Measurements from ENCODE around the gene ARL15. TPM values are rescaled to one million over a fixed set of nuclear protein-coding genes. Genes with fewer than 3 reads are reported as not detected.

Gene ARL15
- total RNA-seq, 1 experiment from 2014 or later = 13.0 TPM

DNA sequence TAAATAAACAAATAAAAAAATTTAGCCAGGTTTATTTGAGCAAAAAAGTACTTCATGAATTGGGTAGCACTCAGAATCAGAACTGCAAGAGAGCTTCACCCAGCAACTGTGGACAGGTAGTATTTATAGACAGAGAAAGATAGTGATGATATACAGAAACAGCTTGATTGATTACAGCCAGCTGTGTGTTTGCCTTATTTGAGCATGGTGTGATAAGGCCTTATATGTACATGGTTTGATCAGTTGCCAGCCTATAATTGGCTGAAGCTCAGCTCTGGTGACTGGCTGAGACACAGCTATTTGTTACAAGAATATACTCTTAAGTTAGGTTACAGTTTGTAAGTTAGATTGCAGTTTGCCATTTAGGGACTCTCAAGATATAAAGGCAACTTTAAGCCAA is 34.3 kb upstream of the ARL15 start:
- no peak overlapping the region for H2BK12ac ChIP-seq (ENCODE audit: insufficient read length, low read depth, low read length)
- H3K4me1 ChIP-seq (ENCODE audit: insufficient read depth, low read length) = no peaks in the 10 kb centered on the region
- no peak overlapping the region for H4K8ac ChIP-seq (replicated peaks; ENCODE audit: insufficient read length, low read depth, low read length)
- no peaks in the 10 kb centered on the region for H3K27me3 ChIP-seq (ENCODE audit: insufficient read depth, low read length)
- no peak overlapping the region for H2AFZ ChIP-seq (ENCODE audit: low read length)
- DNase-seq = no peak
- Mint-ChIP-seq H3K27me3 (ENCODE audit: low read depth) (no peaks in the 10 kb centered on the region), H3K9me3 (peaks cover 36 to 38% of the 10 kb centered on the region in 2 experiments), H3K36me3 (ENCODE audit: insufficient read depth in 1 of 3, low read depth in 3 of 3) (peaks cover 3 to 25% (median 22%) of the 10 kb centered on the region in 3 experiments; a peak in 4 of 7 replicates), H3K4me3 (no peak overlapping the region), H3K27ac (no peak overlapping the region), H3K4me1 (no peaks in the 10 kb centered on the region)
- no peaks in the 10 kb centered on the region for H3K23me2 ChIP-seq (ENCODE audit: insufficient read length, low read depth, low read length, poor library complexity, severe bottlenecking)
- H3K14ac ChIP-seq (ENCODE audit: insufficient read depth, low read length) = no peak overlapping the region
- H3K79me2 ChIP-seq (ENCODE audit: insufficient read depth, low read length) = no peaks in the 10 kb centered on the region
- no peak overlapping the region for H4K5ac ChIP-seq (ENCODE audit: insufficient read length, low read depth, low read length)
- H3K56ac ChIP-seq (ENCODE audit: insufficient read length, low read depth, low read length) = no peak overlapping the region
- no peak overlapping the region for H3K27ac ChIP-seq (ENCODE audit: insufficient read length, low read depth, low read length)
- H2BK120ac ChIP-seq (ENCODE audit: low read depth, low read length, poor library complexity, severe bottlenecking) = no peak overlapping the region
- no peaks in the 10 kb centered on the region for H3K79me1 ChIP-seq (ENCODE audit: insufficient read depth, low read depth, low read length, poor library complexity, severe bottlenecking)
- H4K20me1 ChIP-seq (ENCODE audit: control insufficient read depth, insufficient read depth, insufficient read length) = no peaks in the 10 kb centered on the region
- no peak overlapping the region for H2BK5ac ChIP-seq (ENCODE audit: insufficient read length, low read length)
- H2AK5ac ChIP-seq (ENCODE audit: insufficient read length, low read length) = no peak overlapping the region
- no peak overlapping the region for H3K23ac ChIP-seq (ENCODE audit: insufficient read length, low read depth, low read length)
- H3K4ac ChIP-seq (ENCODE audit: low read depth, low read length) = no peak overlapping the region
- TF ChIP-seq, protein P1, sequence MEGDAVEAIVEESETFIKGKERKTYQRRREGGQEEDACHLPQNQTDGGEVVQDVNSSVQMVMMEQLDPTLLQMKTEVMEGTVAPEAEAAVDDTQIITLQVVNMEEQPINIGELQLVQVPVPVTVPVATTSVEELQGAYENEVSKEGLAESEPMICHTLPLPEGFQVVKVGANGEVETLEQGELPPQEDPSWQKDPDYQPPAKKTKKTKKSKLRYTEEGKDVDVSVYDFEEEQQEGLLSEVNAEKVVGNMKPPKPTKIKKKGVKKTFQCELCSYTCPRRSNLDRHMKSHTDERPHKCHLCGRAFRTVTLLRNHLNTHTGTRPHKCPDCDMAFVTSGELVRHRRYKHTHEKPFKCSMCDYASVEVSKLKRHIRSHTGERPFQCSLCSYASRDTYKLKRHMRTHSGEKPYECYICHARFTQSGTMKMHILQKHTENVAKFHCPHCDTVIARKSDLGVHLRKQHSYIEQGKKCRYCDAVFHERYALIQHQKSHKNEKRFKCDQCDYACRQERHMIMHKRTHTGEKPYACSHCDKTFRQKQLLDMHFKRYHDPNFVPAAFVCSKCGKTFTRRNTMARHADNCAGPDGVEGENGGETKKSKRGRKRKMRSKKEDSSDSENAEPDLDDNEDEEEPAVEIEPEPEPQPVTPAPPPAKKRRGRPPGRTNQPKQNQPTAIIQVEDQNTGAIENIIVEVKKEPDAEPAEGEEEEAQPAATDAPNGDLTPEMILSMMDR (conservative IDR thresholded peaks at IDR 0.05) = no peak
- H4K91ac ChIP-seq (ENCODE audit: insufficient read length, low read depth, low read length) = no peak overlapping the region
- no peak overlapping the region for H3K9ac ChIP-seq (ENCODE audit: extremely low read depth, insufficient read length, low read length)
- H2BK15ac ChIP-seq (ENCODE audit: low read depth, low read length) = no peak overlapping the region
- no peak overlapping the region for H3K18ac ChIP-seq (ENCODE audit: insufficient read length, low read depth, low read length)
- peaks cover 7% of the 10 kb centered on the region for H3K9me3 ChIP-seq (ENCODE audit: control insufficient read depth, low read depth, low read length)
- H2BK20ac ChIP-seq (ENCODE audit: low read depth, low read length, poor library complexity, severe bottlenecking) = no peak overlapping the region
- H3K4me2 ChIP-seq (ENCODE audit: insufficient read depth, insufficient read length, low read length) = no peak overlapping the region
- no peak overlapping the region for H3T11ph ChIP-seq (ENCODE audit: low read length)
